OCI-LY1 (cell line): Measurements from ENCODE around the gene SOD2.

Experiments used
- H2AFZ ChIP-seq: fragments of 200-600 bp; sonication (generic), shearing (Covaris generic); 2 replicates; pipeline ENCODE4 v1.6.0; 2014; ENCODE audit warnings: antibody characterized with exemption, mild to moderate bottlenecking, low read length
- H3F3A ChIP-seq: fragments of 200-600 bp; sonication (generic), shearing (Covaris generic); 2 replicates; pipeline ENCODE4 v1.6.0; 2014; ENCODE audit warnings: mild to moderate bottlenecking, antibody characterized with exemption, low read length, moderate library complexity; ENCODE audit not compliant: insufficient read depth
- H3K27ac ChIP-seq: fragments of 200-600 bp; sonication (generic); 2 replicates; pipeline ENCODE4 v1.5.1; 2014; ENCODE audit warnings: low read length, mixed run types, mild to moderate bottlenecking, low read depth; ENCODE audit not compliant: poor library complexity, severe bottlenecking
- H3K27me3 ChIP-seq: fragments of 200-600 bp; sonication (generic); 2 replicates; pipeline ENCODE4 v1.6.0; 2014; ENCODE audit warnings: antibody characterized with exemption, mild to moderate bottlenecking, low read length, moderate library complexity; ENCODE audit not compliant: insufficient read depth
- H3K36me3 ChIP-seq: fragments of 200-600 bp; sonication (generic); 2 replicates; pipeline ENCODE4 v1.6.1; 2014; ENCODE audit warnings: mild to moderate bottlenecking, antibody characterized with exemption, low read length, moderate library complexity, mixed read lengths; ENCODE audit not compliant: insufficient read depth
- H3K4me1 ChIP-seq: fragments of 200-600 bp; sonication (generic); 2 replicates; pipeline ENCODE4 v1.5.1; 2014; ENCODE audit warnings: mild to moderate bottlenecking, low read length, moderate library complexity; ENCODE audit not compliant: insufficient read depth, severe bottlenecking
- H3K4me2 ChIP-seq: fragments of 200-600 bp; sonication (generic), shearing (Covaris generic); 2 replicates; pipeline ENCODE4 v1.6.1; 2014; ENCODE audit warnings: low read length
- H3K4me3 ChIP-seq: fragments of 200-600 bp; sonication (generic); 2 replicates; pipeline ENCODE4 v1.5.1; 2014; ENCODE audit warnings: low read length, low read depth, mild to moderate bottlenecking, mixed read lengths; ENCODE audit not compliant: poor library complexity, severe bottlenecking
- H3K79me2 ChIP-seq: fragments of 200-600 bp; shearing (Covaris generic); 2 replicates; pipeline ENCODE4 v1.6.1; 2016; ENCODE audit warnings: mixed run types, low read length, mixed read lengths; ENCODE audit not compliant: insufficient read depth
- H3K9ac ChIP-seq: fragments of 200-600 bp; sonication (generic), shearing (Covaris generic); 2 replicates; pipeline ENCODE4 v1.6.1; 2014; ENCODE audit warnings: mild to moderate bottlenecking, low read length, mixed read lengths
- H3K9me2 ChIP-seq: fragments of 200-600 bp; sonication (generic), shearing (Covaris generic); 2 replicates; pipeline ENCODE4 v1.6.1; 2014; ENCODE audit warnings: low read depth, mild to moderate bottlenecking, low read length, mixed read lengths
- H3K9me3 ChIP-seq: fragments of 200-600 bp; shearing (Covaris generic); 2 replicates; pipeline ENCODE4 v1.6.1; 2014; ENCODE audit warnings: low read length, mixed read lengths
- H4K20me1 ChIP-seq: fragments of 200-600 bp; sonication (generic), shearing (Covaris generic); 2 replicates; pipeline ENCODE4 v1.6.0; 2016; ENCODE audit warnings: mild to moderate bottlenecking, low read length; ENCODE audit not compliant: insufficient read depth
- CTCF ChIP-seq: fragments of 200-600 bp; sonication (generic), shearing (Covaris generic); IDR thresholded peaks from 2 replicates; pipeline ENCODE4 v1.5.1; 2017; ENCODE audit warnings: mild to moderate bottlenecking, antibody characterized with exemption, low read length, moderate library complexity, mixed read lengths
- EZH2 ChIP-seq: fragments of 200-600 bp; sonication (generic), shearing (Covaris generic); IDR thresholded peaks from 2 replicates; pipeline ENCODE4 v1.8.0; 2017; ENCODE audit warnings: borderline replicate concordance, mixed run types, mild to moderate bottlenecking, antibody characterized with exemption, low read length, moderate library complexity, mixed read lengths

SOD2 gene

GRCh38 chr6:159729598-159730331 is 36.7 kb upstream of the SOD2 start:
- Histone ChIP-seq H4K20me1 (0 out of 2 replicates have a peak, but pooled peaks cover 3% of the 10 kb centered on the region), H3K4me1 (peaks cover 57% of the 10 kb centered on the region), H3K4me3 (peak overlapping the region; percentile 93)

GRCh38 chr6:159728531-159728964 is 35.5 kb upstream of the SOD2 start:
- Histone ChIP-seq H3K4me3 (peak overlapping the region; percentile 93), H3K4me2 (peak overlapping the region; percentile 91), H2AFZ (no peak overlapping the region), H3K9ac (peak overlapping the region; percentile 95), H4K20me1 (0 out of 2 replicates have a peak, but pooled peaks cover 2% of the 10 kb centered on the region), H3K27ac (peak overlapping the region; percentile 71), H3K36me3 (peaks cover 48% of the 10 kb centered on the region), H3F3A (no peaks in the 10 kb centered on the region), H3K27me3 (no peaks in the 10 kb centered on the region), H3K79me2 (peaks cover 84% of the 10 kb centered on the region), H3K4me1 (peaks cover 58% of the 10 kb centered on the region), H3K9me2 (no peaks in the 10 kb centered on the region), H3K9me3 (no peaks in the 10 kb centered on the region)
- TF ChIP-seq EZH2 (no peak), CTCF (no peak)

More at GRCh38 chr6:159729598-159730331, 36.7 kb upstream of the SOD2 start:
- TF ChIP-seq EZH2, result no peak
- no peak for TF ChIP-seq CTCF
- H3K27ac ChIP-seq, result no peak overlapping the region
- H3K9ac ChIP-seq, result peak overlapping the region; percentile 95
- H2AFZ ChIP-seq, result no peak overlapping the region
- H3K36me3 ChIP-seq, result peaks cover 45% of the 10 kb centered on the region
- peaks cover 89% of the 10 kb centered on the region for H3K79me2 ChIP-seq
- H3F3A ChIP-seq, result no peaks in the 10 kb centered on the region
- H3K9me2 ChIP-seq, result no peaks in the 10 kb centered on the region
- H3K9me3 ChIP-seq, result no peaks in the 10 kb centered on the region
- H3K4me2 ChIP-seq, result peak overlapping the region; percentile 91
- no peaks in the 10 kb centered on the region for H3K27me3 ChIP-seq

DNA sequence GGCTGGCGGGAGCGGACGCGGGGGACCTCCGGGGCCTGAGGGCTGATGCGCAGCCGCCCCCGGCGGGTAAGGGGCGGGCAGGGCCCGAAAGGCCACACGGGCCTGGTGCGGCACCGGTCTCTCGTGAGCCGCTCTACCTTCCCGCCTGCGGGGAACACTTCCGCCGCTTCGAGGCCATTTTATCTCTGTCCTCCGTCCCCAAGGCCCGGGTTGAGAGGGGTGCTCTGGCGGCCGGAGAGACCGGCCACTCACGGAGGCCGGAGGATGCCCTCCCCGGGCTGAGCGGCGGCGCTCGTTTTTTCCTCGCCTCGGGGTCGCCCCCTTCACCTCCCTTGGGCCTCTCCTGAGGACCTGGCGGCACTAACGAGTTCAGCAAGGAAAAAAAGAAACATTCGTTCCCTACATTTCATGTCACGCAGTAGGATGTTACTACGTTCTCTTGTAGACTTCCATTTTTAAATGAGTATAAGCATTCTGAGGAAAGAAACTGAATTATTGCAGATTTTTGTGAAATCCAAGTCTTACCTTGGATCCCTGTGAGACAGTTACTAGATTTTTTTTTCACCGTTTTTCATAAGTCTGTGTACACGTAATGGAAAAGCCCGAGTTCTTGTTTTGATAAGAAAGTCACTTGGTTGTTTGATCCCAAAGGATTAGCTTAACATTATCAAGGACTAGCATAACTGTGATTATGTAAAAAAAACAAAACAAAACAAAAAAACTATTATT is 34.8 kb upstream of the SOD2 start:
- Histone ChIP-seq H3K4me3 (peak overlapping the region; percentile 93), H2AFZ (no peak overlapping the region), H3K9me3 (no peaks in the 10 kb centered on the region), H3K27ac (peak overlapping the region; percentile 71), H3K36me3 (peaks cover 53% of the 10 kb centered on the region), H3K9me2 (no peaks in the 10 kb centered on the region), H3K4me1 (peaks cover 58% of the 10 kb centered on the region), H3K4me2 (peak overlapping the region; percentile 91), H3K9ac (peak overlapping the region; percentile 95), H3K79me2 (peaks cover 82% of the 10 kb centered on the region), H3K27me3 (no peaks in the 10 kb centered on the region), H3F3A (no peaks in the 10 kb centered on the region), H4K20me1 (0 out of 2 replicates have a peak, but pooled peaks cover 2% of the 10 kb centered on the region)
- TF ChIP-seq CTCF (no peak), EZH2 (no peak)
